ENCODE results near the gene SNX15.
"Not testable (repeated sequence)": the region's sequence is repeated elsewhere in the genome, so short reads cannot be mapped to it uniquely, and the experiment has no call there.

SNX15 gene

DNA sequence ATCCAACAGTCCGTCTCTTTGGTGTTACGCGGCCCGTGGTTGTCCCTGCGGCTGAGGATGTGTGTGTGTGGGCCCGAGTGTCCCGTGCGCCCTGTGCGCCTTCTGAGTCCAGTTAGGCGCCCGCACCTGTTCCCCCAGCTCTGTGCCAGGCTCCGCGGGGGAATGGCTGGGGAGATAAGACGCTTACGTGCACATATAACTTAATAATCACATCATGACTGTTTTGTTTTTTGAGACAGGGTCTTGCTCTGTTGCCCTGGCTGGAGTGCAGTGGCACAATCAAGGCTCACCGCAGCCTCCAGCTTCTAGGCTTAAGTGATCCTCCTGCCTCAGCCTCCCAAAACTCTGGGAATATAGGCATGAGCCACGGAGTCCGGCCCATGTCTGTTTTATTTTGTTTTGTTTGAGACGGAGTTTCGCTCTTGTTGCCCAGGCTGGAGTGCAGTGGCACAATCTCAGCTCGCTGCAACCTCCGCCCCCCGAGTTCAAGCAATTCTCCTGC lies 12.5 kb upstream of the SNX15 start:
- no peak for DNase-seq (ENCODE audit: low spot score)

DNA sequence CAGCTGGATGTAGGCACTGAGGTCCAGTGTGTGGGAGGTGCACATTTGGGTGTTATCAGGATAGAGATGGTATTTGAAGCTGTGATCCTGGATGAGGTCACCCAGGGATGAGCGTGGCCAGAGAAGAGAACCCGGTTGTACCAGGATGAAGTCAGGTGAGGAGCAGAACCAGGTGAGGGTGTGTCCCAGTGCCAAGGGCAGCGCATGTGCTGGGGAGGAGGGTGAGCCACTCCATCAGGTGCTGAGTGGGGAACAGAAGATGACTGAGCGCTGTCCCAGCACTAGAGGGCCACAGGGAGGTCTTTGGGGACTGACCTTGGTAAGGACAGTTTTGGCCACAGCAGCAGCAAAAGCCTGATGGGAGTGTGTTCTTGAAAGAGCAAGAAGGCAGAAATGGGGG lies 10.5 kb upstream of the SNX15 start:
- no peak for DNase-seq (ENCODE audit: low spot score)

DNA sequence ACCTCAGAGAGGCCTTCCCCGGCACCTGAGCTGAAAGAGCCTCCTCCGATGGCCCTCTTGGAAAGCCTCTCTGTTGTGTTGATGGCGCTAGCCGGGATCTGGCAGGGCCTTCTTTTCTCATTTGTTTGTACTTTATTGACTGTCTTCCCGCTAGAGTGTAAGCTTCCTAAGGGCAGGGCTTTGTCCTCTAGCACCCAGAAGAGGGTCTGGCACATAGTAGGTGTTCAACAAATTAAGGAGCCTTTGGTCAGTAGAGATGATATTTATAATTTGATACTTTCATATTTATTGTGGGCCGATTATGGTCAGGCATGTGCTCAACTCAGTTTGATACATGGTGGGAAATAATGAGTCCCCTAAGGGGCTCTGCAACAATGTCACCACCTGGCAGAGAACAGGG lies 9.3 kb upstream of the SNX15 start:
- no peak for DNase-seq (ENCODE audit: low spot score)

DNA sequence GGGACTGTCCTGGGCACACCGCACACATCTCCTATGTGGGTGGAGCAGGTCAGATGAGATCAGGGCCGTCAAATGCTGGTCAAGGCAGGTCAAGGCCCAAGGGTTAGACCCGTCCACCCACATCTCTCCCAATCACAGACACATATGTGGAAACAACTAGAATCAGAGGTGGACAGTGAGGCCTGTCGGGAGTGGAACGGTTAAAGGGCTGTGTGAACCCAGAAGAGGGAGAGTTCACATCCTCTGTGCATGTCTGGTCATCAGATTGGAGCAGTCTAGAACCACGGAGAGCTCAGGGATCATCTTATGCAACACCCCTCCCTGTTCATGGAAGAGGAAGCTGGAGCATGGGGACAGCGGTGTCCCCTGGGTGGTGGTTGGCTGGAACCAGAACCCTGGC lies 7.4 kb upstream of the SNX15 start:
- no peak for DNase-seq (ENCODE audit: low spot score)

DNA sequence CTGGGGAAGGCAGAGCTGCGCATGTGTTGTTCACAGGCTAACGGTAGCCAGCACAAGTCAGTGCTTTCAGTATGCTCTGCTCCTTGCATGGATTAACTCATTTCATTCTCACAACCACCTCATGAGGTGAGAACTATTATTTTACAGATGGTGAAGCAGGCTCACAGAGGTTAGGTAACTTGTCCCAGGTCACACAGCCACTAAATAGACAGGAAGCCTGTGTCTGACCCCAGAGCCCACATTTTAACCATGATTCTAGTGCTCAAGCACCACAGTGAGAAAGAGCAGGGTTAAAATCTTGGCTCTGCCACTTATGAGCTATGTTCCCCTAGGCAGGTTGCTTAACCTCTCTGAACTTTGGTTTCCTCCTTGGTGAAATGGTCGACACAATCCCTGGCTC lies 6.2 kb upstream of the SNX15 start:
- DNase-seq (ENCODE audit: low spot score), result no peak

DNA sequence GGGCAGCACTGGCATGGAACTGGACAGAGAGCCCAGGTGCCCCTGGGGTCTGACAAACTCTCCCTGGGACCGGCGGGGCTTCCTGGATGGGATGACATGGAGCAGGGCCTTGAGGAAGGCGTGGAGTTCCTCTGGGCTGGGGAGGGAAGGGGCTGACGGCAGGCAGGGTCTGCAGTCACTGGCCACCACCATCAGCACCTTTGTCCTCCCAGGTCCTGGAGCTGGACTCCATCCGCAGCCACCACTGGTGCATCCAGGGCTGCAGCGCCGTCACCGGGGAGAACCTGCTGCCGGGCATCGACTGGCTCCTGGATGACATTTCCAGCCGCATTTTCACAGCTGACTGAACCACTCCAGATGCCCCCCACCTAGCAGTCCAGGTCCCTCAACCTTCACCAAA lies 5.7 kb upstream of the SNX15 start:
- no peak for DNase-seq (ENCODE audit: low spot score)

DNA sequence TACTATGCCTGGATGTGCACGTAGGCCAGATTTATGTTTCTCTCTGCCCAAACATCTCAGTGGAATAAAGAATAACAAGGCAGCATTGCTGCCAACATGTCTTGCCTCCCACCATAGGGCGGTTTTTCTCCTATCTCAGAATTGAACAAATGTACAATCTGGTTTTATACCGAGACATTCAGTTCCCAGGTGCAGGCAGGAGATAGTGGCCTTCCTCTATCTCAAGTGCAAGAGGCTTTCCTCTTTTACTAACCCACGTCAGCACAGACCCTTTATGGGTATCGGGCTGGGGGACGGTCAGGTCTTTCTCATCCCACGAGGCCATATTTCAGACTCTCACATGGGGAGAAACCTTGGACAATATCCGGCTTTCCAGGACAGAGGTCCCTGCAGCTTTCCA lies 3.7 kb upstream of the SNX15 start:
- DNase-seq (ENCODE audit: low spot score), result not testable (repeated sequence)

DNA sequence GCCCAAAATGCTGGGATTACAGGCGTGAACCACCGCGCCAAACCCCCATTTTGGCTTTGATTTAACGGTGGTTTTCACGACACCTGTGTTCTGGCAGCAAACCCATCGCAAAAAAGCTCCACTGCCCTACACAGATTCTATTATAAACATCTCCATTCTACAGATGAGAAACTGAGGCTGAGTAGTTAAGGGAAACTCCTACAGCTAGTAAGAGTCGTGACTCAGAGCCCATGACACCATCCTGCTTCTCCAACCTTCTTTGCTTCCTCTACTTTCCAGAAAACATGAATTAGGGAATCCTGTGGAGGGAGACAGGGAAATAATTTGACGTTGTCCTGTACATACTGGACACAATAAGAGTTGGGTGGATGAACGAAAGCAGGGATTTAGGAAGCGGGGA lies 429 bp upstream of the SNX15 start:
- DNase-seq (ENCODE audit: low spot score), result no peak

DNA sequence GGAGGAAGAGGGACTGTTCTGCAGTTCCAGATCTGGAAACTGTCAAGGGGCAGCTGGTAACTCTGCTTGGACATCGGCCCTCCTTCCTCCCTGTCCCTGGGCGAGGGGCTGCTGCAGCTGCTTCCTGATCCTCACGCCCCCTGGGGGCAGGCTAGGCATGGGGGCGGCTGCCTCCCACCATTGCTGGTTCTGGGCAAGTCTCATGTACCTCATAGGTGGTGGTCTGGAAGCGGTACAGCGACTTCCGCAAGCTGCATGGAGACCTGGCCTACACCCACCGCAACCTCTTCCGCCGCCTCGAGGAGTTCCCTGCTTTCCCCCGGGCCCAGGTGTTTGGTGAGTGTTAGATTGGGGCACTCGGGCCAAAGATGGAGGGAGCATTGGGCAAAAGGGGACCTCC lies 5.0 kb downstream of the SNX15 start:
- no peak for DNase-seq (ENCODE audit: low spot score)

DNA sequence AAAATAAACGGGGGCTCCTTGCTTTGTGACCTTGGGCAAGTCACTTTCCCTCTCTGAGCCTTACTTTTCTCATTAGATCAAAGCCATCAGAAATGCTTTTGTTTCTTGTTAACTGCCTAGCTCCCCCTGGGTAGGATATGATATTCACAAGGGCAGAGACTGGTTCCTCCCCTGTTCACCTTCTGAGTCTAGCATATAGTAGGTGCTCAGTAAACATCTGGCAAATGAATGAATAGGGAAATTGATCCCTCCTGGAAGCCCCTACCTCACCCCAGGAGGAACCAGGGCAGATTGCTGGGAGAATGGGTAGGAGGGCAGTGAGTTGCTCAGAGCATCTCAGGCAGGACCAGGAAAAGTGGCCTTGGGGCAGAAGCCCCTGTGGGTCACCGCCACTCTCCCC lies 7.2 kb downstream of the SNX15 start:
- no peak for DNase-seq (ENCODE audit: low spot score)

DNA sequence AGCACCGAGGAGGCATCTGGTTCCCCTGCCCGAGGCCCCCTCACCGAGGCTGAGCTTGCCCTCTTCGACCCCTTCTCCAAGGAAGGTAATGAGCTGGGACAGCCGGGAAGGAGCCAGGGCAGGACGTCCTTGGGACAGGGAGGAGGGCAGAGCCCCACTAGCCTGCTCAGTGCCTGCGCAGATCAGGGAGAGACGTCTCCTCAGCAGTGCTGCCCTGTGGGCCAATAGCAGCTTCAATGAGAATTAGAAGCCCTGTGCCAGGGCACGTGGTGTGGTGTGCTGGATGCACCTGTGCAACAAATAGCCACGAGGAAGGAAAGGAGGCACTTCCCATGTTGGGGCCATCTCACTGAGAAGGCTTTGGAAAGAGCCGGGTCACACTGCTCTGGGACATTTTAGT lies 8.3 kb downstream of the SNX15 start:
- no peak for DNase-seq (ENCODE audit: low spot score)

DNA sequence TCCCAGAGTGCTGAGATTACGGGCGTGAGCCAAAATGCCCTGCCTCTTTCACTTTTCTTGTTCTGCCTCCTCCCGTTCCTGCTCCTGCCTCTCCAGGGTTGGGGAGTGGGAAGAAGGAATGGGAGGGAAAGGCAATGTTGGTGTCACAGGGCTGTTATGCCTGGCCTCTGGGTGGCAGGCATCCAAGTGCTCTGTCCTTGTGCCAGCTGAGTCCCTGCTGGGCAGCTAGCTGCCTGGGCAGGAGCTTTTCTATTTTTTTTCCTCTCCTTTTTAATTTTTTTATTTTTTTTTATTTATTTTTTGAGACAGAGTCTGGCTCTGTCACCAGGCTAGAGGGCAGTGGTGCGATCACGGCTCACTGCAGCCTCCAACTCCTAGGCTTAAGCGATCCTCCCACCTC lies 9.7 kb downstream of the SNX15 start:
- no peak for DNase-seq (ENCODE audit: low spot score)

DNA sequence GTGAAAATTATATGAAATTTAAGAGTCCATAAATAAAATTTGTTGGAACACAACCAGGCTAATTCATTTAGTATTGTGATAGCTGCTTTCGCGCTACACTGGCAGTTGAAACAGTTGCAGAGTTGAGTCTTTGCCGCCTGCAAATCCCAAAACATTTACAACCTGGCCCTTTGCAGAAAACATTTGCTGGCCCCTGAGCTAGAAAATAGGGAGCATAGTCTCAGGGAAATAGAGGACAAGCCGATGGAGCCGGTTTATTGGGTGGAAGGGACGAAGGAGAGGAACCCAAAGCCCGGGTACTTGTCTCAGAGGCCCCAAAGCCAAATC lies 13.2 kb downstream of the SNX15 start:
- DNase-seq (ENCODE audit: low spot score), result peak; percentile 6

DNA sequence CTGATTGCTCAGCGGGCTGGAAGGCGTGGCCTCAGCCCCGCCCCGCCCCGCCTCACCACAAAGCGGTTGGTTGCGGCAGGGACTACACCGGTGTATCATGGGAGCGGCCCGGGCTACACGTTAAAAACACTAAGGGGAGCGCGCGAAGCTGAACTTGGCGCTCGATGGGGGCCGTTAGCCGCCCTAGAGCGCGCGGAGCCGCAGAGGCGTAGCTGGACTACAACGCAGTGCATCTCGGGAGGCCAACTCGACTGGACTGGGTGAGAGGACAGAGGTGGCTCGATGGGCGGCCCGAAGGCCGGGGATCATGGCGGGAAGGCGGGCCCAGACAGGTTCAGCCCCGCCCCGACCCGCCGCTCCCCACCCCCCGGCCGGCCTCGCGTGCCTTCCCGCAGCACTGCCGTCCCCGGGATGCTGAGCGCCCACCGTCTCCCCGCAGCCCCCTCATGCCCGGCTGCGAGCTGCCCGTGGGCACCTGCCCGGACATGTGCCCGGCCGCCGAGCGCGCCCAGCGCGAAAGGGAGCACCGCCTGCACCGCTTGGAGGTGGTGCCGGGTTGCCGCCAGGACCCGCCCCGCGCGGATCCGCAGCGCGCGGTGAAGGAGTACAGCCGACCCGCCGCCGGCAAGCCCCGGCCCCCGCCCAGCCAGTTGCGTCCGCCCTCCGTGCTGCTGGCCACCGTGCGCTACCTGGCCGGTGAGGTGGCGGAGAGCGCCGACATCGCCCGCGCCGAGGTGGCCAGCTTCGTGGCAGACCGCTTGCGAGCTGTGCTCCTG lies 13.8 kb downstream of the SNX15 start, which contains the start of gene SAC3D1:
Gene SAC3D1, plus strand, starts transcription at position 364 of the 776 bp plus-strand sequence. Its CDS starts 83 bp downstream, at position 447.
- DNase-seq (ENCODE audit: low spot score), result peak; percentile 94

DNA sequence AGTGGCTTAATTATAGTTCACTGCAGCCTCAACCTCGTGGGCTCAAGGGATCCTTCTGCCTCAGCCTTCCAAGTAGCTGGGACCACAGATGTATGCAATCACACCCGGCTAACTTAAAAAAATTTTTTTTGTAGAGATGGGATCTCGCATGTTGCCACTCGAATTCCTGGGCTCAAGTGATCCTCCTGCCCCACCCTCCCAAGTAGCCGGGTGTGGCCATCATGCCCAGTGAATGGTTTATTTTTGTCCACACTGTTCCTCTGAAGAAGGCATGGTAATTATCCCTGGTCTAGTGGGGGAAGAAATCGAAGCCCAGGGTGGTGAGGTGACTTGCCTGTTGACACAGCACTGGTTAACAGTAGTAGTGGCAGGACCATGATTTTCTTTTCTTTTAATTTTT lies 15.7 kb downstream of the SNX15 start:
- DNase-seq (ENCODE audit: low spot score), result no peak

DNA sequence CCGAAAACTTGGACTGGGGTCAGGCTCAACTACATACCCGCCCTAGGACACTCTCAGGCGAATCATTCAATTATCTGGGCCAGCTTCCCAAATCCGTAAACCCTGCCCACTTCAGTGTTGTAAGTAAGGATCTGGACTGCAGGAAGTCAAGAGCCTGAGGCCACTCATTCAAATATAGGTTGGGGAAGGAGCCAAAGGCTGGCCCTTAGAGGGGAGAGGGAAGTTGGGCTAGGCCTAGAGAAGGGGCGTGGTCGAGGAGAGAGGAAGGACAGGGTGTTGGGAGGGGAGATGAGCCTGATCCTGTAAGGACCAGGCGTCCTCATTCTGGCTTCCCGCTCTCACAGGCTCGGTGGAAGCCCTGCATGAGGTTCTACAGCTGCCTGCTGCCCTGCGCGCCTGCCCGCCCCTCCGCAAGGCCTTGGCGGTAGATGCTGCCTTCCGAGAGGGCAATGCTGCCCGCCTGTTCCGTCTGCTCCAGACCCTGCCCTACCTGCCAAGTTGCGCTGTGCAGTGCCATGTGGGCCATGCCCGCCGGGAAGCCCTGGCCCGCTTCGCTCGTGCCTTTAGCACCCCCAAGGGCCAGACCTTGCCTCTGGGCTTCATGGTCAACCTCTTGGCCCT lies 16.8 kb downstream of the SNX15 start:
- DNase-seq (ENCODE audit: low spot score), result no peak

DNA sequence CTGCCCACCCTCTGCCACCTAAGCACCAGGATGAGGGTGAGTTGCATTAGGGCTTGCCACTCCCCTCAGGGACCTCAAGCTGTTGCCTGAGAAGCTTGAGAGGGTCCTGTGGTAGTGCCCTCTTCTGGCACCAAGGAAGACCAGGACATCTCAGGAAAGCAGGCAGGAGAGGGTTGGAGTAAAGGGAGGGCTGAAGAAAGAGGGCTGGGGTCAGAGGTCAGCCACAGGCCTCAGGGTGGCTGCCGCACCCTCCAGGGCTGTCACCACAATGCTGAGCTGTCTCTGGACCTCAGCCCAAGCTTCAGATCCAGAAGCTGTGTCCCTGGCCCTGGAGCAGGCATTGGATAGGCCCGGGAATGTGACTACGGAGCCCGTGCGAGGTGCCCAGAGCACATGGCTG lies 17.8 kb downstream of the SNX15 start:
- no peak for DNase-seq (ENCODE audit: low spot score)

DNA sequence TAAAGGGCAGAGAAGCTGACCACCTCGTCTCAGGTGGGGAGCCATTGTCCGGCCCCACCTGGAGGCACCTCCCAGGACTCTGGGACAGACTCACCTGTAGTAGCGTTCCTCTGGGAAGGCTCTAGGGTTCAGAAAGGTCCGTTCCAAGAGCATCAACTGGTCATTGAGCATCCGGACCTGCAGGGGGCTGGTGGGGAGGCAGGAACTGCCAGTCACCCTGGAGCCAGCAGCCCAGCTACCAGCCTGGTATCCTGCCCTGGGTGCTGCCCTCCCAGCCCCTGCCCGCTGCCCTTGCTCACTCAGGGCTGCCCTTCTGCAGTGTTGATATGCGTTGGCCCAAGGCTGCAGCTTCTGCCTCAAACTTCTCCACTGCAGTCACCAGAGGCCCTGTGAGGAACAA lies 18.5 kb downstream of the SNX15 start:
- DNase-seq (ENCODE audit: low spot score), result no peak

DNA sequence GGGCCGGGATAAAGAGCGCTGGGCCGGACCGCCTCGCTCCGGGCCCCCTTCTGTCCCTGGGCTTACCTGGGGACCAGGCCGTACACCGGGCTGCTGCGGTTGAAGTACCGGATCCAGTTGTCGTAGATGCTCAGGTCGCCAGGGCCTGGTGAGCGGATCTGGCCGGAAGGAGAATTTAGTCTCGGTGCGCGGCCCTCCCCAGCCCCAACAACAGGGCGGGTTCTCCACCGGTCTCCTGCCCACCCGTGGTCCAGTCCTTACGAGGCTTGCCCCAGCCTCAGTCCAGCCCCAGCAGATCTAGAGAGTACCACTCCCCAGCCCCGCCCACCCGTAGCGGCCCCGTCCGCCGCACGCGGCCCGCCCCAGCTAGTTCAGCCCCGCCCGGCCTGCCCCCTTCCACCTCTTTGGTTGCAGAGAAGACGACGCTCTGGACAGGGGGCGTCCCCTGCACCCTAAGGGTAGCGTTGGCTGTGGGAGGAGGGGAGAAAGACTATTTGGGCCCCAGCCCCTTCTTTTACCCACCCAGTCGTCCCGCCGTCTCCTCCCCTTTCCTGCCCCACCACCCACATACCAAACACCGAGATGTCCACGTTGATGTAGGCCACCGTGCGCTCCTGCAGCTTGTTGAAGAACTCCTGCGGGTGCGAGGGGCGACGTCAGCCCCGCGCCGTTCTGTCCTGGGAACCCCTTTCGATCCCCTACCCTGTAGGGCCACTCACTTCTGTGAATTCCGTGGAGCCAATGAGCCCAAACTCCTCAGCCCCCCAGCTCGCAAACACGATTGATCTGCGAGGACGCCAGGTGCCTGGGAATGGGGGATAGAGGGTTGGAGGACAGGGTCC lies 20.6 kb downstream of the SNX15 start:
- DNase-seq (ENCODE audit: low spot score), result no peak

DNA sequence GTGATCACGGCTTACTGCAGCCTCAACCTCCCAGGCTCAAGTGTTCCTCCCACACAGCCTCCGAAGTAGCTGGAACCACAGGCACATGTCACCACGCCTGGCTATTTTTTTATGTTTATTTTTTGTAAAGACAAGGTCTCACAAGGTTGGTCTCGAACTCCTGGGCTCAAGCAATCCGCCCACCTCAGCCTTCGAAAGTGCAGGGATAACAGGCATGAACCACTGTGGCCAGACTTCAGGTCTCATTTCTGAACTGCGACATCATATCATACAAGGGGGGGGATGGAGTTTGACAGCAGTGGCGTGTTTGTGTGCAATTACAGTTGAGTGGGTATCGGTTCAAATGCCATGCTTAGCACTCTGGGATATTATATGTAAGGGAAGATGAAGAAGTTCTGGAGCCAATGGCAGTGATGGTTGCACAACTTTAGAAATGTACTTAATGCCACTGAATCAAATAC lies 24.2 kb downstream of the SNX15 start:
- no peak for DNase-seq (ENCODE audit: low spot score)

DNA sequence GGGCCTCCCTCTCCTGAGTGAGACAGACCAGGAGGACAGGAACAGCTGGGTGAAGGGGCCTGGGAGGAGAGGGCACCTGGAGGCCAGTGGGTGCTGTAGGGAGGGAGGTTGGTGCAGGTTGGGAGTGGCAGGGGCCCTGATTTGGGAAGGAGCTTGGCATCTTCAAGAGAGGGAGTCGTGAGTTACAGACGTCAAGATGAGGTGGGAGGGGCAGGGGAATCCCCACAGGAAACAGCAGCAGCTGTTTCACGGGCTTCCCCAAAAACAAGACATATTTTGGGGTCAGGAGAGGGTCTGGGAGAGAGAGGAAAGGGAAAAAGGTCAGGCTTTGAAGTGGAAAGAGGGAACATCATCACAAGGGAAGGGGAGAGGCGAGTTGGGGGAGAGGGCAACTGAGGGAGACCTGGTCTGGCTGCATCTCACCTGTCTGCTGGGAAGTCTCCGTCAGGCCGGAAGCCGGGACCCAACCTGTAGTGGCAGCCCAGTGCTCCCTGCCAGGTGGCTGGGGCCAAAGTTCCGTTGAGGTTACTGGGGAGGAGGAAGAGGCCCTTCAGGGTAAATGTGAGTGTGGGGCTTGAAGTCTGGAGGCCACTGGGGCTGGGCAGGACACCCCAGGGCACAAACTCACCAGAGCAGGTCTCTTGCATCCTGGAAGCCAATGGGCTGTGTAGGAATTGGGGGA lies 26.7 kb downstream of the SNX15 start:
- DNase-seq (ENCODE audit: low spot score), result no peak

DNA sequence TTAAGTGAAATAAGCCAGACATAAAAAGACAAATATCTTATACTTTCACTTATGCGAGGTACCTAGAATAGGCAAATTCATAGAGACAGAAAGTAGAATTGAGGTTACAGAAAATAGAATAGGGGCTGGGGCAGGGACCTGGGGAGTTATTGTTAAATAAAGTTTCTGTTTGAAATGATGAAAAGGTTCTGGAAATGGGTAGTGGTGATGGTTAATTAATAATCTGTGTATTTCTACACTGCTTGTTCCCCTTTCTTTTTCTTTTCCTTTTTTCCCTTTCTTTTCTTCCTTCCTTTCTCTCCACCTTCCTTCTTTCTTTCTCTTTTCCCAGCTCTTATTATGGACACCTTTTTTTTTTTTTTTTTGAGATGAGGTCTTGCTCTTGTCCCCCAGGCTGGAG lies 28.3 kb downstream of the SNX15 start:
- no peak for DNase-seq (ENCODE audit: low spot score)

All from LoVo (cell line).